GM21576 (cell line): Measurements from ENCODE around the gene COA5.

Experiments used
- ATAC-seq: cut with Tn5 transposase; IDR thresholded peaks from one replicate; pipeline ENCODE4 v1.9.1; 2021; ENCODE audit warnings: mild to moderate bottlenecking, moderate library complexity; ENCODE audit not compliant: unreplicated experiment

Gene COA5

GRCh38 chr2:98554116-98554861 is 54.0 kb downstream of the COA5 start:
- no peak for ATAC-seq

- ATAC-seq, result no peak
Measured at GRCh38 chr2:98552499-98553179, 55.7 kb downstream of the COA5 start.

- ATAC-seq, result no peak
Measured at GRCh38 chr2:98551316-98551715, 57.0 kb downstream of the COA5 start.

GRCh38 chr2:98550165-98550564 is 58.1 kb downstream of the COA5 start:
- ATAC-seq, result no peak
